Middle frontal gyrus (tissue), 1 donor: Measurements from ENCODE around the gene MEOX1.
"Not testable (repeated sequence)": the region's sequence is repeated elsewhere in the genome, so short reads cannot be mapped to it uniquely, and the experiment has no call there.

Experiments used
- DNase-seq: peaks from one replicate; pipeline ENCODE4 v3.0.0-alpha.2; 2015; ENCODE audit warnings: low spot score; ENCODE audit errors: extremely low spot score

MEOX1 gene

GRCh38 chr17:43661699-43662412, at the start of gene MEOX1:
TSS of gene MEOX1 (minus strand) at chr17:43661922. CDS start at chr17:43661534, 388 bp downstream.
- DNase-seq = no peak

GRCh38 chr17:43710101-43710500, 48.4 kb upstream of the MEOX1 start:
- DNase-seq = no peak

DNA sequence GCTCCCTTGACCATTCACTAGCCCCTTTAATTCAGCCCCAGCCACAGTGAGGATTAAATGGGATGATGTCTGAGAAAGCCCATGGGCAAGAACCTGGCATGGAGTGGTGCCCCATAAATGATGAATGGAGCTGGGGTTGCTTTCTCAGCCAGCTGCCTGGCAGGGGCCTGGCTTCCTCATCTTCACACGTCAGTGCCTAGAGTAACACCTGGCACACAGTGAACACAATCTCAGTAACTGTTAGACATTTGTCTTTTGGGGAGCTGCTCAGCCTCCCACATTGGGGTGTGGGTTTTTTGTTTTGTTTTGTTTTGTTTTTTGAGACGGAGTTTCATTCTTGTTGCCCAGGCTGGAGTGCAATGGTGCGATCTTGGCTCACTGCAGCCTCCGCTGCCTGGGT, 47.5 kb upstream of the MEOX1 start:
- no peak for DNase-seq

DNA sequence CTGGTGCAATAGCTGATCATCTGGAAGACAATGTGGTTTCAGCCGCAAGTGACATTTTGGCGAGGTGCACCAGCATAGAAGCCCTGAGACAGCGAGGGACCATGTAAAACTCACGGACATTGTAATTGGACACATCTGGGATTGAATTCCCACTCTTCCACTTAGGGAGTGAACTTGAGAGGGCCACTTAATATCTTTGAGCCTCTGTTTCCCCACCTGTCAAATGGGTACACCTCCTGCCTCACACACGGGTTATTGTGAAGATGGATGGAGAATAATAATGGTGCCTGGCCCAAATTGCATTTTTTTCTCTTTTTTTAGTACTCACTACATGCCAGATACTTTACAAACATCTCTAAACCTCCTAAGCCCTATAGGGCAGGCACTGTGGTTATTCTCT, 45.5 kb upstream of the MEOX1 start:
- no peak for DNase-seq

GRCh38 chr17:43706235-43706634, 44.5 kb upstream of the MEOX1 start:
- no peak for DNase-seq

GRCh38 chr17:43703630-43704029, 41.9 kb upstream of the MEOX1 start:
- no peak for DNase-seq

- DNase-seq = no peak
Measured at GRCh38 chr17:43702637-43703036, 40.9 kb upstream of the MEOX1 start.

DNA sequence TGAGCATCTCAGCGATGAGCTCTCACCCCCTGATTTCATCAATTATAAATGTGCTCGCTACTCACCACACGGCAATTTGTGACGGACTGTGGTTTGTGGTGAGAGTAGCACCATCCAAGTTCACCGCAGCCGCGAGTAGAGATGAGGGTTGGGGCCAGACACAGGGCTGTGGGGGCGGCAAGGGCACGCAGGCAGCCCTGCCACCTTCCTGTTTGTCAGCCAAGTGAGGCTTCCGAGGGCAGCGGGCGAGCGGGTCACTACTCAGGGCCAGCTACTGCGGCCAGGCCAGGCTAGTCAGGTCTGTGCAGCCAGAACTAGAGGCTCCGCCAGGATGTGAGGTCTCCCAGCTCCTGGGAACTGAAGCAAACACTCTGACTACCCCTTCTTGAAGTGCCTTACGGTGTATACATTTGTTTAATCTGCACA, 39.6 kb upstream of the MEOX1 start:
- no peak for DNase-seq

DNA sequence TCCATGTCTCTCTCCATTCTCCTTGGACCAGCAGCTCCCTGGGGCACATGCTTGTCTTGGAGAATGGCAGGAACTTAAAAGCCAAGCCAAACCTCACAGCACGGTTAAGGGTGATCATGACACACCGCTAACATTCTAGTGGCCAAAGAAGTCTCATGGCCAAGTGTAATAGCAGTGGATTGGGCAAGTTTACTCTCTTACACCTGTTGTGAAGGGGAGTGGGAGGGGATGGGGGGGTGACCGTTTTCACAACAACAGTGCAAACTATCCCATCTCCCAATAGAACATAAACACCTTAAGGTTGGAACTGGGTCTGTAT, 37.7 kb upstream of the MEOX1 start:
- no peak for DNase-seq

DNA sequence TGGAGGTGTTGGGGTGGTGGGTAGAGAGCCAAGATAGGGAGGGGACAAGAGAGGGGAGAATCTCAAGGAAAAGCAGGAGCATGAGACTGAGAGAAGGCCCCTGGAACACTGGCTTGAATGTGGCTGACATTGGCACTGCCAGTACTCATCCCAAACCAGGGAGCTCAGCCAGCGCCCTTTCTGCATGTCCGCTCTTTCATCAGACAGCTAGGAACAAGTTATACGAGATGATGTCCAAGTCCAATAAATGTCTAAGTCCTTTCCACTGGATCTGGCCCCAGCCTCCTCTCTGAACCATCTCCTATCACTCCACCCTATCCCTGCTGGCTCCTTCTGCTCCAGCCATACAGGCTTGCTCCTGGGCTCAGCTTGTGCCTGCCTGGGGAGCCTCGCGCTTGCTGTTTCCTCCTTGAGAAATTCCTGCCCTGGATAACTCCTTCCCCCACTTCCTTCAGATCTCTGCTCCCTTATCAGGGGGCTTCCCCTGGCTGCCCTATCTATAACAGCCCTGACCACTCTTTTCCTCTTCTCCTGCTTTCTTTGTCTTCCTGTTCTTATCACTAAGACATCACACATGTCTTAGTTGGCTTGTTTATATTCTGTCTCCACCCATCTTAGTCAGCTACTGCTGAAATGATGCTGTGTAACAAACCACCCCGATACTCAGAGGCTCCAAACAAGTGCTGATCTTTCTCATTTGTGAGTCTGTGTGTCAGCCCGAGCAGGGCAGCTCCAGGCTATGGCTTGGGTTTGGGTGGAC, 37.1 kb upstream of the MEOX1 start:
- no peak for DNase-seq

GRCh38 chr17:43697937-43698336, 36.2 kb upstream of the MEOX1 start:
- DNase-seq = no peak

- no peak for DNase-seq
Measured at GRCh38 chr17:43696891-43697290, 35.2 kb upstream of the MEOX1 start.

- no peak for DNase-seq
Measured at GRCh38 chr17:43695970-43696865, 34.5 kb upstream of the MEOX1 start.

GRCh38 chr17:43694081-43694870, 32.6 kb upstream of the MEOX1 start:
- DNase-seq = peak; percentile 61

GRCh38 chr17:43691317-43691693, 29.6 kb upstream of the MEOX1 start:
- no peak for DNase-seq

- no peak for DNase-seq
Measured at GRCh38 chr17:43690624-43691316, 29.0 kb upstream of the MEOX1 start.

- no peak for DNase-seq
Measured at GRCh38 chr17:43689814-43690213, 28.1 kb upstream of the MEOX1 start.

GRCh38 chr17:43689131-43689530, 27.4 kb upstream of the MEOX1 start:
- DNase-seq = no peak

DNA sequence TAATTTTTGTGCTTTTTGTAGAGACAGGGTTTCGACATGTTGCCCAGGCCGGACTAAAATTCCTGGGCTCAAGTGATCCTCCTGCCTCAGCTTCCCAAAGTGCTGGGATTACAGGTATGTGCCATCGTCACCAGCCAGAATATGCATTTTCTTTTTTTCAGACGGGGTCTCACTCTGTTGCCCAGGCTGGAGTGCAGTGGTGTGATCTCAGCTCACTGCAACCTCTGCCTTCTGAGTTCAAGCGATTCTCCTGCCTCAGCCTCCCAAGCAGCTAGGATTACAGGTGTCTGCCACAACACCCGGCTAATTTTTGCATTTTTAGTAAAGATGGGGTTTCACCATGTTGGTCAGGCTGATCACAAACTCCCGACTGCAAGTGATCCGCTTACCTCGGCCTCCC, 25.2 kb upstream of the MEOX1 start:
- not testable (repeated sequence) for DNase-seq

- no peak for DNase-seq
Measured at GRCh38 chr17:43683928-43684653, 22.4 kb upstream of the MEOX1 start.
